Activated naive CD4-positive, alpha-beta T cell treated with anti-CD3 and anti-CD28 coated beads, Interleukin-2, amount 50 U/mL, for 24 hours (primary cell): ENCODE data around the gene ENG.
"Not testable (repeated sequence)": the region's sequence is repeated elsewhere in the genome, so short reads cannot be mapped to it uniquely, and the experiment has no call there.

Source experiments
- H3K27ac Mint-ChIP-seq: one replicate; pipeline ENCODE4 v1.8.0; 2021; ENCODE audit warnings: mild to moderate bottlenecking, mixed read lengths
- H3K27me3 Mint-ChIP-seq: one replicate; pipeline ENCODE4 v1.8.0; 2021; ENCODE audit warnings: mixed read lengths
- H3K36me3 Mint-ChIP-seq: one replicate; pipeline ENCODE4 v1.8.0; 2021; ENCODE audit warnings: mixed read lengths
- H3K4me1 Mint-ChIP-seq: one replicate; pipeline ENCODE4 v1.8.0; 2021; ENCODE audit warnings: mixed read lengths
- H3K4me3 Mint-ChIP-seq: one replicate; pipeline ENCODE4 v1.8.0; 2021; ENCODE audit warnings: mild to moderate bottlenecking, mixed read lengths
- H3K9me3 Mint-ChIP-seq: one replicate; pipeline ENCODE4 v1.8.0; 2021; ENCODE audit warnings: mixed read lengths

ENG gene

GRCh38 chr9:127884976-127885490 lies 30.6 kb upstream of the ENG start:
- H3K27me3 Mint-ChIP-seq: no peaks in the 10 kb centered on the region
- H3K27ac Mint-ChIP-seq: no peak overlapping the region
- no peak overlapping the region for H3K4me3 Mint-ChIP-seq
- no peaks in the 10 kb centered on the region for H3K9me3 Mint-ChIP-seq
- H3K4me1 Mint-ChIP-seq: peaks cover 5% of the 10 kb centered on the region
- peaks cover 7% of the 10 kb centered on the region for H3K36me3 Mint-ChIP-seq

GRCh38 chr9:127884427-127884911 lies 30.0 kb upstream of the ENG start:
- H3K27ac Mint-ChIP-seq: no peak overlapping the region

DNA sequence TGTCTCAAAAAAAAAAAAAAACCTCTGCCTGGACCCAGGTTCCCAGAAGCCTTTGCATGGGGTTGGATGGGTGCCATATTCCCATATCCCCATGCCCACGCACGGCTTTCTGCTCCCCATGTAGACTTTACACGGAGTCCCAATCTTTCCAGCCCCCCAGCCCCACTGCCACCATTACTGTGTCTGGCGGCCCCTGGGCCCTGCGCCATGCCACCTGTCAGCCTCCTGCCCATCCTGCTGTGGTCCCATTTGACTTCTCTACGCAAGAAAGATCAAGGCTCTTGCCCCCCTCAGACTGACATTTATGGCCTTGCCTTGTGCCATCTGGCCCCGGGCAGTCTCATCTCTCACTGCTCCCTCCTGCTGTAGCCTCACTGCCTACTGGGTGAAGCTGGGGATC lies 29.5 kb upstream of the ENG start:
- H3K4me3 Mint-ChIP-seq: no peak overlapping the region
- peaks cover 5% of the 10 kb centered on the region for H3K4me1 Mint-ChIP-seq
- H3K27ac Mint-ChIP-seq: no peak overlapping the region
- no peaks in the 10 kb centered on the region for H3K27me3 Mint-ChIP-seq
- H3K9me3 Mint-ChIP-seq: no peaks in the 10 kb centered on the region
- H3K36me3 Mint-ChIP-seq: peaks cover 8% of the 10 kb centered on the region

More at GRCh38 chr9:127884427-127884911, 30.0 kb upstream of the ENG start:
- Mint-ChIP-seq H3K4me3 (no peak overlapping the region), H3K36me3 (peaks cover 7% of the 10 kb centered on the region), H3K27me3 (no peaks in the 10 kb centered on the region), H3K4me1 (peaks cover 5% of the 10 kb centered on the region), H3K9me3 (no peaks in the 10 kb centered on the region)

DNA sequence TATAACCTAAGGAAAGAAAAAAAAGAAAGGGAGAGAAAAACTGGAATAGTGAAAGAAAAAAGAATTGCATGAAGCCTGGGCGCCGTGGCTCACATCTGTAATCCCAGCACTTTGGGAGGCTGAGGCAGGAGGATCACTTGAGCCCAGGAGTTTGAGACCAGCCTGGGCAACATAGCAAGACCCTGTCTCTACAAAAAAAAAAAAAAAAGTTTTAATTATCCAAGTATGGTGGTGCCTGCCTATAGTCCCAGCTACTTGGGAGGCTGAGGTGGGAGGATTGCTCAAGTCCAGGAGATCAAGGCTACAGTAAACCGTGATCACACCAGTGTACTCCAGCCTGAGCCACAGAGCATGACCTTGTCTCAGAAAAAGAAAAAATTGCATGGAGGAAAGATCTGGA lies 27.3 kb upstream of the ENG start:
- H3K4me3 Mint-ChIP-seq, H3K27ac Mint-ChIP-seq, H3K27me3 Mint-ChIP-seq, H3K9me3 Mint-ChIP-seq, H3K36me3 Mint-ChIP-seq: not testable (repeated sequence)
- H3K4me1 Mint-ChIP-seq: peaks cover 13% of the 10 kb centered on the region

DNA sequence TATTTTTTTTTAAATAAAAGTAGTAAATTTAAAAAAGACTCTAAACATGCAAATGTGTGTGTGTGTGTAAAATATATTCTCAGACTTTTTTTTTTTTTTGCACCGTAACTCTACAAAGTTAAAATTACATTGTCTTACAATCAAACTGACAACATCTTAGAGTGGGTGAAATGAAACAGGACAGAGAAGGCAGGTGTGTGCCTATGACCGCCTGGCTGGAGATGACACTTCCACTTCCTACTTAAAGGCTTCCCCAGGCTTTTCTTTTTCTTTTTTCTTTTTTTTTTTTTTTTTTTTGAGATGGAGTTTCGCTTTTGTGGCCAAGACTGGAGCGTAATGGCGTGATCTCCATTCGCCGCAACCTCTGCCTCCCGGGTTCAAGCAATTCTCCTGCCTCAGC lies 25.7 kb upstream of the ENG start:
- Mint-ChIP-seq H3K9me3 (no peaks in the 10 kb centered on the region), H3K4me3 (no peak overlapping the region), H3K27ac (no peak overlapping the region), H3K4me1 (peaks cover 13% of the 10 kb centered on the region), H3K36me3 (peaks cover 5% of the 10 kb centered on the region), H3K27me3 (no peaks in the 10 kb centered on the region)

DNA sequence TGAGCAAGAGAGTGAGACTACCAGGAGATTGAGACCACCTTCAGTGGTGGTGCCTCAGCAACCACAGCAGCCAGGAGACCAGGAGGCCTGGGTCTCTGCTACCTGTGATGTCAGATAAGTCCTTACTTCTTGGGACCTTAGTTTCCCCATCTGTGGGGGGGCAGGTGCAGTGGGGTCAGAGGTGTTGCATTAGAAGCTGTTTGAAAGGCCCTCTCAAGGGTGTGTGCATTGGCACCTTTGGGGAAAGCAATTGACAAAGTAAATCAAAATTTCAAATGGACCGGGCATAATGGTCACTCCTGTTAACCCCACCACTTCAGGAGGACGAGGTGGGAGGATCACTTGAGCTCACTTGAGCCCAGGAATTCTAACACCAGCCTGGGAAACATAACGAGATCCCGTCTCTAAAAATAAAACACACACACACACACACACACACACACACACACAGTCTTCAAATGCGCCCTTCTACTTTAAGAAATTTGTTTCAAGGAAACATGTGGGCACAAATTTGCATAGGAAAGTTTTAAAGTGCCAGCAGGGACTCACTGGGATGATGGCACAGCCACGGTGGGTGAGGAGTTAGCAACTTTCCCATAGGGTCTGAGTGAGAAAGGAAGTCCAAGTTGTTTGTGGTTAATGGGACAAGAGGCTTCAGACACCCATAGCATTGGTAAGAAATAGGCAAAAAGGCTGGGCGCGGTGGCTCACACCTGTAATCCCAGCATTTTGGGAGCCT lies 24.4 kb upstream of the ENG start:
- Mint-ChIP-seq H3K9me3 (no peaks in the 10 kb centered on the region), H3K27ac (no peak overlapping the region), H3K27me3 (no peaks in the 10 kb centered on the region), H3K4me3 (no peak overlapping the region), H3K4me1 (peaks cover 8% of the 10 kb centered on the region), H3K36me3 (peaks cover 3% of the 10 kb centered on the region)

GRCh38 chr9:127878001-127878651 lies 23.7 kb upstream of the ENG start:
- Mint-ChIP-seq H3K4me1 (peaks cover 8% of the 10 kb centered on the region), H3K36me3 (peaks cover 3% of the 10 kb centered on the region), H3K27ac (no peak overlapping the region), H3K9me3 (no peaks in the 10 kb centered on the region), H3K27me3 (no peaks in the 10 kb centered on the region), H3K4me3 (no peak overlapping the region)

GRCh38 chr9:127877566-127877998 lies 23.1 kb upstream of the ENG start, which contains the start of gene AK1:
Gene AK1 (minus strand): TSS chr9:127877675. CDS start chr9:127874617, 3,058 bp downstream.
- Mint-ChIP-seq H3K9me3 (no peaks in the 10 kb centered on the region), H3K27ac (no peak within 1 kb of the TSS), H3K4me3 (no peak within 1 kb of the TSS), H3K4me1 (peaks cover 8% of the 10 kb centered on the region), H3K27me3 (no peaks in the 10 kb centered on the region), H3K36me3 (peaks cover 3% of the 10 kb centered on the region)

GRCh38 chr9:127876764-127877562 lies 22.5 kb upstream of the ENG start:
- Mint-ChIP-seq H3K4me1 (peaks cover 8% of the 10 kb centered on the region), H3K4me3 (no peak overlapping the region), H3K27me3 (no peaks in the 10 kb centered on the region), H3K36me3 (peaks cover 3% of the 10 kb centered on the region), H3K9me3 (no peaks in the 10 kb centered on the region), H3K27ac (no peak overlapping the region)

DNA sequence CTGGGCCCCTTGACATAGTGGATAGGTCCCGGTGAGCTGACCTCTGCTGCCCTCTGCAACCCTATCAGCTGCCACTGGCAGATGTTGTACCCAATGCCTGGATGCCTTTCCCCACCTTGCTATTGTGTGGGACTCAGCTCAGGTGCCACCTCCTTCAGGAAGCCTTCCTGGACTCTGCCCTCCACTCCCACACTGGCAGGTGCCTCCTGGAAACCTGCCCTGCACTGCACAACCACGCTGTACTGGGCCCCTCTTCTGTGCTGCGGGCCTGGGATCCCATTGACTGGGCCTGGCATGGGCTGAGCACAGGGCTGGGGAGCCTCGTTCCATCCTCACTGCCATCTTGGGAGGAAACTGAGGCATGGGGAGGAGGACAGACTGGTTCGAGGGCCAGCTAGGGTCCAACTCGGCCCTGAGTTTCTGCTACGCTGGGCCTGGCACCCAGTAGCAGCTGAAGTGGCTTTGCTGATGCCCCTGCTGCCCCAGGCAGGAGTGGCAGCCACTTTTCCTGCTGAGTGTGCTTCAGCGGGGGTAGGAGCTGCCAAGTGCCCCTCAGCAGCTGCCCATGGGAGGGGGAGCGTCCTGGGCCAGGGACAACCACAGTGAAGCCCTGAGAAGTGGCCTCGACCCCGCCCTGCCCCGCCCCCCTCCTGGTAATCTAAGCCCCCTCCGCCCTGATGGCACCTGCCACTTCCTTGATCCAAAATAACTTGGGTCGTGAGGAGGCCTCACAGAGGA lies 21.7 kb upstream of the ENG start:
- H3K27me3 Mint-ChIP-seq: no peaks in the 10 kb centered on the region
- H3K27ac Mint-ChIP-seq: no peak overlapping the region
- peaks cover 8% of the 10 kb centered on the region for H3K4me1 Mint-ChIP-seq
- no peaks in the 10 kb centered on the region for H3K9me3 Mint-ChIP-seq
- peaks cover 2% of the 10 kb centered on the region for H3K36me3 Mint-ChIP-seq
- H3K4me3 Mint-ChIP-seq: no peak overlapping the region

DNA sequence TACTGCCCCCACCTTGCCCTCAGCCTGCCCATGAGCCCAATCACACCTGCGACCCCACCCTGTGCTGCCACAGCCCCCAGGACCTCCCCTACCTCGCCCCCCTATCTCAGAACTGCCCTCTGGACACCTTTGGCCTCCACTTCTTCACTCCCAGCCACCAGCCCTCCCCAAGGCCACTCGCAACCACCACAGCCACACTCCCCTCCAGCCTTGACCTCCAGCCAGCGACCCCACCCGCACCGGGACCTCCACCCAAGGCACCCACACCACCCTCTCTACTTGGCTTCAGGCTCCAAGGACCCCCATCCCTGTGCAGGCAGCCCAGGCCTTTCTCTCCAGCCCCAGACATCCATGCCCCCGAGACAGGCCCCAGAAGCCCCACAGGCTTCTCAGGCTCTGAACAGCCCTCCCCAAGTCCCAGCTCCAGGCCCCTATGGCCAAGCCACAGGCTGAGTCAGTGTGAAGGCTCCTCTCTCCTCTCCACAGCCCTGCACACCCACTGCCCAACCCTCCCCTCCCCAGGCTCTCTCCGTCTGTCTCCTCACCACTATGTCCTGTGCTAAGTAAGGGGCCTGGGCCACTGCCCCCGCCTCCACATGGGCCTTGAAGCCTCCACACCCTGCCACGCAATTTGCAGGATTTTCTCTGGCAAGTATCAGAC lies 21.0 kb upstream of the ENG start:
- Mint-ChIP-seq H3K9me3 (no peaks in the 10 kb centered on the region), H3K4me1 (peaks cover 8% of the 10 kb centered on the region), H3K27me3 (no peaks in the 10 kb centered on the region), H3K27ac (no peak overlapping the region), H3K36me3 (peaks cover 1% of the 10 kb centered on the region), H3K4me3 (no peak overlapping the region)

DNA sequence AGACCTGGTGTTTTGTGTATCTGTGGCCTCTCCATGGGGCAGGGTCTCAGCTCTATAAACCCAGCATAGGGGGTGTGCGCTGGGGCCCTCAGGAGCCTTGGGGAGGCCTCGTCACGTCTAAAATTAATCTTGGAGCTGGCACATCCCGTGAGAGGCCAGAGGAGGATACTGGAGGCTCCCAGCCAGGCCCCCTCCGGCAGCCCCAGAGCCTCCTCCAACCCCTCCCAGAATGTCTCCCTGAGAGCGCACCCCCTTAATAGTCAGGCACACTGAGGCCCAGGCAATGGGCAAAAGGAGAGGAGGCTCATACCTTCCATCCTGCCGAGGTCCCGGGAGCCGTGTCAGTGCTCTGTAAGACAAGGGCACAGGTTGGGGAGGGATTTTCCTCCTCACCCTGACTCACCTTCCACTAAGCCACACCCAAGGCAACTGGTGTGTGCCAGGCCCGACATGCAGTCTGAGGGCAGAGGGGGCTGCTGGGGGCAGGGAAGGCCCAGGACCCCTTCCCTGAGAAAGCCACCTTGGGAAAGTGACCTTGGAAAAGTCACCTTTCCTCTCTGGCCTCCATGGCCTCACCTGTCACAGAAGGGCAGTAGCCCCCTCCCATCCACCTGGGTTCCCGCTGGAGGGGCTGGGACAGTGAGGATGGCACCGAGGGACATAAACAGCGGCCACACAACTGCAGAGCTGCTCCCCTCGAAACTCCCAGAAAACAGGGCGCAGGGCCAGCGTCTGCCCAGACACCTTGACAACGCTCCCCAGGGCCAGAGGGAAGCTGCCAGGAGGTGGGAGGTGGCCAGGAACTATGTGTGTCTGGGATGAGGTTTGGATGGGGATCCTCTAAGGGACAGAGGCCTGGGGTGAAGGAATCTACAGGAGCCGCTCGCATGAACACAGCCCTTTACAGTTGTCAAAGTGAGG lies 20.1 kb upstream of the ENG start:
- no peak overlapping the region for H3K4me3 Mint-ChIP-seq
- H3K36me3 Mint-ChIP-seq: peaks cover 1% of the 10 kb centered on the region
- no peak overlapping the region for H3K27ac Mint-ChIP-seq
- no peaks in the 10 kb centered on the region for H3K27me3 Mint-ChIP-seq
- H3K4me1 Mint-ChIP-seq: peaks cover 8% of the 10 kb centered on the region
- no peaks in the 10 kb centered on the region for H3K9me3 Mint-ChIP-seq

DNA sequence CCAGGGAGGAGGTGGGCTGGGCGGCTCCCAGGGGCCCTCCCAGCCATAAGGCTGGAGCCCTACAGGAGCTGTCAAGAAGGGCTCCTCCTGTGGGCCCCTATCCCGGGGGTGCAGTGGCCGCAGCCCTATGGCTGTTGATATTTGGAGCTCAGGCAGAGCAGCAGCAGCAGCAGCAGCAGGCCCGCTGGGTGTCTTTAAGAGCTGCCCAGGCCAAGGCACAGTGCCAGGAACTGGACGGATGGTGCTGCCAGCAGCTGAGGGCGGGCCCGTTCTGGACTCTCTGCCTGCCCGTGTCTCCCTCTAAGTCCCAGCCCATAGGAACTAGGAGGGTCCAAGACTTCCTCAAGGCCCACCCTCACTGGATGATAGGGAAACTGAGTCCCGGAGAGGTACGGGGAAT lies 19.4 kb upstream of the ENG start:
- Mint-ChIP-seq H3K27me3 (no peaks in the 10 kb centered on the region), H3K4me1 (peaks cover 8% of the 10 kb centered on the region), H3K36me3 (no peaks in the 10 kb centered on the region), H3K27ac (no peak overlapping the region), H3K4me3 (no peak overlapping the region), H3K9me3 (no peaks in the 10 kb centered on the region)

DNA sequence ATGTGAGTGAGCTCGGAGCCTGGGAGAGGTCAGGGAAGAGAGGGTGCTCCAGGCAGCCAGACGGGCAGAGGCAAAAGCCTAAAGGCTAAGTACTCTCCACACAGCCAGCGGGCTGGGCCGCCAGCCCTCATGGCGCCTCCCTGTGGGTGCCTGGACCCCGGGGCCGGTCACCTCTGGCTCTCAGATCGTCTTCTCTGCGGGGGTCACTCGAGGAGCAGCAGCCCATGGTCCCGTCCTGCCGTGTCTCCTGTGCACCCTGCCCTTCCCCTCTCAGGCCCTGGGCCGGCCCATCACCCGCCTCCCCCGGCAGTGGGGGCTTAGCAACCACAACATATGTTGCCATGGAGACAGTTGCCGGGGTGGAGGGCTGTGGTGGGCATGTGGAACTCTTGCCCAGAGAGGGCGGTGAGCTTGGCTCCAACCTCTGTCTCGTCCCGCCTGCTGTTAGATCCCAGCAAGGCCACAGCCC lies 18.8 kb upstream of the ENG start:
- Mint-ChIP-seq H3K27me3 (no peaks in the 10 kb centered on the region), H3K9me3 (no peaks in the 10 kb centered on the region), H3K4me1 (peaks cover 6% of the 10 kb centered on the region), H3K36me3 (no peaks in the 10 kb centered on the region), H3K27ac (no peak overlapping the region), H3K4me3 (no peak overlapping the region)
